GM23338 (cell line): ENCODE measurements around the gene IL15RA. TPM values are rescaled to one million over a fixed set of nuclear protein-coding genes. Genes with fewer than 3 reads are reported as not detected.

ENCODE experiments used
- ATAC-seq: fragments of 200-7000 bp; cut with Tn5 transposase; 3 replicates; pipeline ENCODE4 v1.9.1; 2020
- DNase-seq: peaks from one replicate; pipeline ENCODE4 v3.0.0-alpha.2; 2015; ENCODE audit warnings: low spot score
- H2AFZ ChIP-seq: fragments of 200-600 bp; sonication (generic); 2 replicates; pipeline ENCODE4 v1.8.0; 2016; ENCODE audit warnings: antibody characterized with exemption, mild to moderate bottlenecking, moderate library complexity
- H3F3A ChIP-seq: fragments of 200-600 bp; sonication (generic); replicated peaks from 2 replicates; pipeline ENCODE4 v1.8.0; 2017; ENCODE audit warnings: antibody characterized with exemption, mixed run types, low read depth
- H3K27ac ChIP-seq: fragments of 200-600 bp; sonication (generic); 2 replicates; pipeline ENCODE4 v1.6.1; 2016; ENCODE audit warnings: low read depth
- H3K27me3 ChIP-seq: fragments of 200-600 bp; sonication (generic); 2 replicates; pipeline ENCODE4 v1.8.0; 2016; ENCODE audit warnings: mild to moderate bottlenecking, mixed run types, moderate library complexity; ENCODE audit not compliant: insufficient read depth
- H3K36me3 ChIP-seq: fragments of 200-600 bp; sonication (generic); 2 replicates; pipeline ENCODE4 v1.8.0; 2016; ENCODE audit warnings: mild to moderate bottlenecking; ENCODE audit not compliant: insufficient read depth
- H3K4me1 ChIP-seq: fragments of 200-600 bp; sonication (generic); 2 replicates; pipeline ENCODE4 v1.8.0; 2016; ENCODE audit warnings: mild to moderate bottlenecking, moderate library complexity; ENCODE audit not compliant: insufficient read depth
- H3K4me2 ChIP-seq: fragments of 200-600 bp; sonication (generic); 2 replicates; pipeline ENCODE4 v1.7.1; 2017; ENCODE audit warnings: mixed run types
- H3K4me3 ChIP-seq: fragments of 200-600 bp; sonication (generic); 2 replicates; pipeline ENCODE4 v1.6.1; 2016; ENCODE audit warnings: mixed run types
- H3K79me2 ChIP-seq: fragments of 200-600 bp; sonication (generic); replicated peaks from 2 replicates; pipeline ENCODE4 v1.8.0; 2017; ENCODE audit warnings: mild to moderate bottlenecking; ENCODE audit not compliant: insufficient read depth
- H3K9me2 ChIP-seq: fragments of 200-600 bp; sonication (generic); 2 replicates; pipeline ENCODE4 v1.8.0; 2017; ENCODE audit not compliant: insufficient read depth
- H4K20me1 ChIP-seq: fragments of 200-600 bp; sonication (generic); replicated peaks from 2 replicates; pipeline ENCODE4 v1.8.0; 2017; ENCODE audit warnings: mild to moderate bottlenecking; ENCODE audit not compliant: insufficient read depth
- H3K27ac Mint-ChIP-seq: 2 replicates; pipeline ENCODE4 v1.8.0; 2020; ENCODE audit warnings: inconsistent platforms, mild to moderate bottlenecking, moderate library complexity, mixed read lengths
- H3K27me3 Mint-ChIP-seq: 3 replicates; pipeline ENCODE4 v1.8.0; 2022; ENCODE audit warnings: low read depth, mild to moderate bottlenecking, moderate library complexity, mixed read lengths, inconsistent platforms; ENCODE audit not compliant: insufficient read depth, poor library complexity
- H3K36me3 Mint-ChIP-seq: 3 replicates; pipeline ENCODE4 v1.8.0; 2021; ENCODE audit warnings: low read depth, mild to moderate bottlenecking, inconsistent platforms, moderate library complexity, mixed read lengths
- H3K4me1 Mint-ChIP-seq: 3 replicates; pipeline ENCODE4 v1.8.0; 2020; ENCODE audit warnings: mild to moderate bottlenecking, inconsistent platforms, mixed read lengths
- H3K4me3 Mint-ChIP-seq: 3 replicates; pipeline ENCODE4 v1.8.0; 2021; ENCODE audit warnings: moderate library complexity, mild to moderate bottlenecking, inconsistent platforms, mixed read lengths
- H3K9me3 Mint-ChIP-seq: 3 replicates; pipeline ENCODE4 v1.8.0; 2020; ENCODE audit warnings: moderate library complexity, mild to moderate bottlenecking, inconsistent platforms, mixed read lengths
- CREB1 ChIP-seq: fragments of 250-450 bp; sonication (Bioruptor Pico); IDR thresholded peaks from 2 replicates; pipeline ENCODE4 v1.5.0; 2020; ENCODE audit warnings: low read depth, mild to moderate bottlenecking, moderate library complexity
- ETS1 ChIP-seq: IDR thresholded peaks from 2 replicates; pipeline ENCODE4 v1.6.1; 2016; ENCODE audit warnings: antibody characterized with exemption
- EZH2 ChIP-seq: fragments of 200-600 bp; sonication (generic); IDR thresholded peaks from one replicate; pipeline ENCODE4 v1.8.0; 2017; ENCODE audit warnings: antibody characterized with exemption, mild to moderate bottlenecking, low read depth; ENCODE audit not compliant: unreplicated experiment
- EZH2phosphoT487 ChIP-seq: fragments of 200-600 bp; sonication (generic); IDR thresholded peaks from one replicate; pipeline ENCODE4 v1.8.1; 2018; ENCODE audit warnings: antibody characterized with exemption; ENCODE audit not compliant: unreplicated experiment
- JUNB ChIP-seq: IDR thresholded peaks from one replicate; pipeline ENCODE4 v1.6.1; 2016; ENCODE audit warnings: antibody characterized with exemption; ENCODE audit not compliant: unreplicated experiment
- NANOG ChIP-seq: IDR thresholded peaks from 2 replicates; pipeline ENCODE4 v1.6.1; 2016; ENCODE audit warnings: antibody characterized with exemption, borderline replicate concordance
- POLR2AphosphoS5 ChIP-seq: IDR thresholded peaks from 2 replicates; pipeline ENCODE4 v1.6.1; 2016; ENCODE audit warnings: antibody characterized with exemption, low read depth
- STAT1 ChIP-seq: IDR thresholded peaks from one replicate; pipeline ENCODE4 v1.6.1; 2016; ENCODE audit warnings: antibody characterized with exemption; ENCODE audit not compliant: unreplicated experiment
- ZNF114 ChIP-seq: fragments of 250-450 bp; sonication (Bioruptor Pico); IDR thresholded peaks from 2 replicates; pipeline ENCODE4 v1.5.0; 2020; ENCODE audit warnings: mild to moderate bottlenecking, moderate library complexity
- ZNF331 ChIP-seq: fragments of 250-450 bp; sonication (Bioruptor Pico); IDR thresholded peaks from 2 replicates; pipeline ENCODE4 v1.5.0; 2020; ENCODE audit warnings: low read depth, mild to moderate bottlenecking, moderate library complexity
- ZNF462 ChIP-seq: fragments of 250-450 bp; sonication (Bioruptor Pico); IDR thresholded peaks from 2 replicates; pipeline ENCODE4 v1.5.0; 2020; ENCODE audit warnings: mild to moderate bottlenecking, moderate library complexity
- polyA plus RNA-seq: library from polyadenylated mRNA; unstranded; fragments of >200 nt; fragmentation: Nextera tagmentation; extraction: Ambion mirVana; gene quantifications from 2 replicates; pipeline ENCODE4 v1.2.1, GENCODE V29; 2016
- total RNA-seq: library from RNA; depleted of rRNA; stranded (reverse); fragments of >200 nt; shearing (Covaris generic); gene quantifications from 2 replicates; pipeline ENCODE4 v1.2.3, GENCODE V29; 2014
- TF ChIP-seq, protein P1 (sequence below), 2 experiments: fragments of 200-600 bp in 1 of 2; sonication (generic) in 1 of 2; conservative IDR thresholded peaks; 2 replicates each; pipeline versions ENCODE4 v1.5.1 to v1.6.1; 2016 to 2017; ENCODE audit warnings: antibody characterized with exemption in 2 of 2, low read depth in 2 of 2, mild to moderate bottlenecking in 2 of 2, moderate library complexity in 1 of 2
- TF ChIP-seq, protein P2 (sequence below): IDR thresholded peaks from one replicate; pipeline ENCODE4 v1.6.1; 2018; ENCODE audit warnings: antibody characterized with exemption; ENCODE audit not compliant: unreplicated experiment

The IL15RA gene
- total and polyA plus RNA-seq, 2 experiments from 2014 or later: 1.6 to 2.2 TPM

- peaks cover 7% of the 10 kb centered on the region for H3K27me3 Mint-ChIP-seq
- no peaks in the 10 kb centered on the region for H3K36me3 Mint-ChIP-seq
- H3K4me1 Mint-ChIP-seq: peaks cover 21% of the 10 kb centered on the region; the same call in 2 of the 3 replicates
- H3K27ac ChIP-seq: no peak overlapping the region
- H2AFZ ChIP-seq: no peak overlapping the region
- H3K9me2 ChIP-seq: no peaks in the 10 kb centered on the region
- ATAC-seq: no peak
- no peak overlapping the region for H3K4me3 ChIP-seq
- H3K79me2 ChIP-seq: no peaks in the 10 kb centered on the region
- no peaks in the 10 kb centered on the region for H4K20me1 ChIP-seq
- no peak overlapping the region for H3K27ac Mint-ChIP-seq
- H3F3A ChIP-seq: no peaks in the 10 kb centered on the region
- H3K9me3 Mint-ChIP-seq: peaks cover 5% of the 10 kb centered on the region; the same call in 2 of the 3 replicates
- H3K4me3 Mint-ChIP-seq: no peak overlapping the region
- H3K36me3 ChIP-seq: no peaks in the 10 kb centered on the region
- H3K27me3 ChIP-seq: no peaks in the 10 kb centered on the region
- DNase-seq: no peak
- TF ChIP-seq ZNF114 (CRISPR knock-in tag): no peak
- TF ChIP-seq ZNF462: no peak
- no peak for TF ChIP-seq JUNB
- TF ChIP-seq STAT1: no peak
- TF ChIP-seq EZH2phosphoT487: no peak
- no peak for TF ChIP-seq POLR2AphosphoS5
- TF ChIP-seq, protein P1, sequence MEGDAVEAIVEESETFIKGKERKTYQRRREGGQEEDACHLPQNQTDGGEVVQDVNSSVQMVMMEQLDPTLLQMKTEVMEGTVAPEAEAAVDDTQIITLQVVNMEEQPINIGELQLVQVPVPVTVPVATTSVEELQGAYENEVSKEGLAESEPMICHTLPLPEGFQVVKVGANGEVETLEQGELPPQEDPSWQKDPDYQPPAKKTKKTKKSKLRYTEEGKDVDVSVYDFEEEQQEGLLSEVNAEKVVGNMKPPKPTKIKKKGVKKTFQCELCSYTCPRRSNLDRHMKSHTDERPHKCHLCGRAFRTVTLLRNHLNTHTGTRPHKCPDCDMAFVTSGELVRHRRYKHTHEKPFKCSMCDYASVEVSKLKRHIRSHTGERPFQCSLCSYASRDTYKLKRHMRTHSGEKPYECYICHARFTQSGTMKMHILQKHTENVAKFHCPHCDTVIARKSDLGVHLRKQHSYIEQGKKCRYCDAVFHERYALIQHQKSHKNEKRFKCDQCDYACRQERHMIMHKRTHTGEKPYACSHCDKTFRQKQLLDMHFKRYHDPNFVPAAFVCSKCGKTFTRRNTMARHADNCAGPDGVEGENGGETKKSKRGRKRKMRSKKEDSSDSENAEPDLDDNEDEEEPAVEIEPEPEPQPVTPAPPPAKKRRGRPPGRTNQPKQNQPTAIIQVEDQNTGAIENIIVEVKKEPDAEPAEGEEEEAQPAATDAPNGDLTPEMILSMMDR (conservative IDR thresholded peaks at IDR 0.05; ENCODE audit: low read depth in 2 of 2): no peak
- TF ChIP-seq ZNF331 (CRISPR knock-in tag): no peak
- no peak for TF ChIP-seq NANOG
- TF ChIP-seq CREB1: no peak
- no peak for TF ChIP-seq EZH2
- TF ChIP-seq, protein P2, sequence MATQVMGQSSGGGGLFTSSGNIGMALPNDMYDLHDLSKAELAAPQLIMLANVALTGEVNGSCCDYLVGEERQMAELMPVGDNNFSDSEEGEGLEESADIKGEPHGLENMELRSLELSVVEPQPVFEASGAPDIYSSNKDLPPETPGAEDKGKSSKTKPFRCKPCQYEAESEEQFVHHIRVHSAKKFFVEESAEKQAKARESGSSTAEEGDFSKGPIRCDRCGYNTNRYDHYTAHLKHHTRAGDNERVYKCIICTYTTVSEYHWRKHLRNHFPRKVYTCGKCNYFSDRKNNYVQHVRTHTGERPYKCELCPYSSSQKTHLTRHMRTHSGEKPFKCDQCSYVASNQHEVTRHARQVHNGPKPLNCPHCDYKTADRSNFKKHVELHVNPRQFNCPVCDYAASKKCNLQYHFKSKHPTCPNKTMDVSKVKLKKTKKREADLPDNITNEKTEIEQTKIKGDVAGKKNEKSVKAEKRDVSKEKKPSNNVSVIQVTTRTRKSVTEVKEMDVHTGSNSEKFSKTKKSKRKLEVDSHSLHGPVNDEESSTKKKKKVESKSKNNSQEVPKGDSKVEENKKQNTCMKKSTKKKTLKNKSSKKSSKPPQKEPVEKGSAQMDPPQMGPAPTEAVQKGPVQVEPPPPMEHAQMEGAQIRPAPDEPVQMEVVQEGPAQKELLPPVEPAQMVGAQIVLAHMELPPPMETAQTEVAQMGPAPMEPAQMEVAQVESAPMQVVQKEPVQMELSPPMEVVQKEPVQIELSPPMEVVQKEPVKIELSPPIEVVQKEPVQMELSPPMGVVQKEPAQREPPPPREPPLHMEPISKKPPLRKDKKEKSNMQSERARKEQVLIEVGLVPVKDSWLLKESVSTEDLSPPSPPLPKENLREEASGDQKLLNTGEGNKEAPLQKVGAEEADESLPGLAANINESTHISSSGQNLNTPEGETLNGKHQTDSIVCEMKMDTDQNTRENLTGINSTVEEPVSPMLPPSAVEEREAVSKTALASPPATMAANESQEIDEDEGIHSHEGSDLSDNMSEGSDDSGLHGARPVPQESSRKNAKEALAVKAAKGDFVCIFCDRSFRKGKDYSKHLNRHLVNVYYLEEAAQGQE: no peak
- no peak for TF ChIP-seq ETS1
- H3K4me2 ChIP-seq: no peak overlapping the region
- 0 out of 2 replicates have a peak, but pooled peaks cover 5% of the 10 kb centered on the region for H3K4me1 ChIP-seq
Measured at GRCh38 chr10:6008497-6009142, 31.3 kb upstream of the IL15RA start.
